Fibroblast of lung (primary cell): ENCODE measurements around the gene DAZAP1. TPM values are rescaled to one million over a fixed set of nuclear protein-coding genes. Genes with fewer than 3 reads are reported as not detected.
A peak's percentile ranks its signal among the peaks of the same experiment; 100 is the strongest.
"Not testable (repeated sequence)": the region's sequence is repeated elsewhere in the genome, so short reads cannot be mapped to it uniquely, and the experiment has no call there.

Source experiments
- DNase-seq, 2 donors: peaks; one replicate each; pipeline versions ENCODE4 v3.0.0 to v3.0.0-alpha.2; 2010; ENCODE audit warnings: low read depth in 2 of 2
- H2AFZ ChIP-seq: 2 replicates; pipeline ENCODE4 v1.5.1; 2012; ENCODE audit warnings: low read length, control low read depth, inconsistent platforms
- H3K27ac ChIP-seq: 2 replicates; pipeline ENCODE4 v1.5.1; 2011; ENCODE audit warnings: low read length, control low read depth; ENCODE audit not compliant: insufficient read depth
- H3K27me3 ChIP-seq: 2 replicates; pipeline ENCODE4 v1.5.1; 2011; ENCODE audit warnings: mild to moderate bottlenecking, low read length; ENCODE audit not compliant: control insufficient read depth, insufficient read depth
- H3K36me3 ChIP-seq: 2 replicates; pipeline ENCODE4 v1.5.1; 2011; ENCODE audit warnings: low read length; ENCODE audit not compliant: control insufficient read depth, insufficient read depth
- H3K4me1 ChIP-seq: 2 replicates; pipeline ENCODE4 v1.5.1; 2011; ENCODE audit warnings: low read length; ENCODE audit not compliant: control insufficient read depth, insufficient read depth; ENCODE audit errors: extremely low read depth
- H3K4me2 ChIP-seq: 2 replicates; pipeline ENCODE4 v1.5.1; 2011; ENCODE audit warnings: low read length, control low read depth; ENCODE audit not compliant: insufficient read depth; ENCODE audit errors: extremely low read depth
- H3K4me3 ChIP-seq, 4 experiments: fragments of 200-600 bp in 1 of 4; sonication (generic) in 1 of 4; replicated peaks in 1 of 4; 2 replicates each; pipeline ENCODE4 v1.5.1; 2011 to 2016; ENCODE audit warnings: low read length in 4 of 4, low read depth in 3 of 4, mild to moderate bottlenecking in 3 of 4, control low read depth in 2 of 4, inconsistent platforms in 1 of 4, mixed read lengths in 1 of 4; ENCODE audit not compliant: insufficient read depth in 1 of 4; ENCODE audit errors: control extremely low read depth in 1 of 4
- H3K79me2 ChIP-seq: 2 replicates; pipeline ENCODE4 v1.5.1; 2012; ENCODE audit warnings: mild to moderate bottlenecking, low read length, inconsistent platforms; ENCODE audit not compliant: control insufficient read depth, insufficient read depth
- H3K9ac ChIP-seq: 2 replicates; pipeline ENCODE4 v1.5.1; 2011; ENCODE audit warnings: mild to moderate bottlenecking, low read length, control low read depth; ENCODE audit not compliant: insufficient read depth
- H3K9me3 ChIP-seq: 2 replicates; pipeline ENCODE4 v1.5.1; 2012; ENCODE audit warnings: low read depth, low read length; ENCODE audit not compliant: control insufficient read depth, insufficient read depth
- H4K20me1 ChIP-seq: 2 replicates; pipeline ENCODE4 v1.5.1; 2011; ENCODE audit warnings: low read length; ENCODE audit not compliant: control insufficient read depth, insufficient read depth; ENCODE audit errors: extremely low read depth
- CTCF ChIP-seq, 2 donors: IDR thresholded peaks in 1 of 2; conservative IDR thresholded peaks in 1 of 2; 1 replicate in 1 of 2; 2 replicates in 1 of 2; pipeline ENCODE4 v1.5.1; 2011 to 2012; ENCODE audit warnings: low read length in 2 of 2, control low read depth in 1 of 2, inconsistent platforms in 1 of 2, low read depth in 1 of 2, mild to moderate bottlenecking in 1 of 2
- EZH2 ChIP-seq: IDR thresholded peaks from 2 replicates; pipeline ENCODE4 v1.5.1; 2012; ENCODE audit warnings: low read length, control low read depth, mild to moderate bottlenecking; ENCODE audit errors: missing control alignments
- polyA plus RNA-seq, 2 donors: library from polyadenylated mRNA; depleted of rRNA in 1 of 2; stranded (reverse) in 1 of 2; unstranded in 1 of 2; fragments of >200 nt; gene quantifications; 2 replicates each; pipeline ENCODE4 v1.2.1, GENCODE V29; 2011 to 2012; ENCODE audit warnings: missing spikeins in 1 of 2
- total RNA-seq: library from RNA; depleted of rRNA; stranded (reverse); fragments of >200 nt; gene quantifications from 2 replicates; pipeline ENCODE4 v1.2.1, GENCODE V29; 2014

The DAZAP1 gene
- total and polyA plus RNA-seq, 2 donors (not counting 1 experiment from before 2014, with no cell fraction given) = 44.6 to 49.5 TPM

GRCh38 chr19:1475751-1476437 is 68.5 kb downstream of the DAZAP1 start:
- Histone ChIP-seq H2AFZ (no peak overlapping the region), H3K27ac (no peak overlapping the region), H3K36me3 (peaks cover 2% of the 10 kb centered on the region), H3K4me3 (no peak overlapping the region), H3K79me2 (peaks cover 9% of the 10 kb centered on the region), H3K4me2 (no peak overlapping the region), H3K4me1 (peaks cover 3% of the 10 kb centered on the region), H3K9me3 (no peaks in the 10 kb centered on the region), H3K27me3 (peaks cover 18% of the 10 kb centered on the region), H3K9ac (no peak overlapping the region), H4K20me1 (no peaks in the 10 kb centered on the region)
- TF ChIP-seq CTCF (conservative IDR thresholded peaks at IDR 0.05 in 1 of 2, IDR thresholded peaks at IDR 0.05 in 1 of 2; ENCODE audit: low read depth in 1 of 2, low read length in 2 of 2) (no peak), EZH2 (no peak)
- no peak for DNase-seq

GRCh38 chr19:1477056-1477455 is 69.7 kb downstream of the DAZAP1 start:
- H2AFZ ChIP-seq, H3K36me3 ChIP-seq, H3K27ac ChIP-seq, H3K9me3 ChIP-seq, H3K4me2 ChIP-seq, H3K9ac ChIP-seq, H3K27me3 ChIP-seq, DNase-seq, H3K4me1 ChIP-seq, H4K20me1 ChIP-seq, H3K79me2 ChIP-seq: not testable (repeated sequence)
- peak overlapping the region in 1 of 4 experiments; percentile 14 for H3K4me3 ChIP-seq

- Histone ChIP-seq H3K9ac (peak within 1 kb of the TSS; percentile 76), H3K79me2 (peaks cover 9% of the 10 kb centered on the region), H3K4me2 (peak within 1 kb of the TSS; percentile 87), H3K27me3 (no peaks in the 10 kb centered on the region), H2AFZ (peak within 1 kb of the TSS; percentile 99), H4K20me1 (no peaks in the 10 kb centered on the region), H3K4me3 (peak within 1 kb of the TSS; percentile 76 to 87 (median 82)), H3K4me1 (no peaks in the 10 kb centered on the region), H3K9me3 (no peaks in the 10 kb centered on the region), H3K27ac (peak within 1 kb of the TSS; percentile 68), H3K36me3 (peaks cover 2% of the 10 kb centered on the region)
- TF ChIP-seq EZH2 (no peak), CTCF (conservative IDR thresholded peaks at IDR 0.05 in 1 of 2, IDR thresholded peaks at IDR 0.05 in 1 of 2; ENCODE audit: low read depth in 1 of 2, low read length in 2 of 2) (no peak)
- DNase-seq = peak; percentile 88 to 92
Observed at GRCh38 chr19:1478934-1479707, 71.7 kb downstream of the DAZAP1 start, which contains the start of gene C19orf25. C19orf25 (minus strand) TSS chr19:1479215; CDS start chr19:1478903, 312 bp downstream.
